ENCODE measurements around the gene PBX2.
"Not testable (repeated sequence)": the region's sequence is repeated elsewhere in the genome, so short reads cannot be mapped to it uniquely, and the experiment has no call there.

The PBX2 gene

GRCh38 chr6:32195652-32195901 lies 5.6 kb upstream of the PBX2 start:
- H3K4me2 ChIP-seq = peak overlapping the region in 7 of 11 experiments; percentile 96 to 100 (median 100); a peak in 10 of 22 replicates
- peak overlapping the region in 10 of 11 experiments; percentile 87 to 97 (median 92); a peak in 19 of 22 replicates for H3K9ac ChIP-seq
- H4K20me1 ChIP-seq = no peaks in the 10 kb centered on the region
- no peaks in the 10 kb centered on the region for H3K9me3 ChIP-seq (replicated peaks in 1 of 11)
- peaks cover 42 to 60% (median 55%) of the 10 kb centered on the region in 10 experiments for H3K4me1 ChIP-seq
- peak overlapping the region in 10 of 11 experiments; percentile 91 to 99 (median 97); a peak in 19 of 22 replicates for H3K27ac ChIP-seq
- no peaks in the 10 kb centered on the region for H3K27me3 ChIP-seq
- TF ChIP-seq Cebpa-rat (IDR thresholded peaks at IDR 0.05) = no peak
- H3K4me3 ChIP-seq = peak overlapping the region; percentile 69 to 87 (median 78); a peak in 19 of 20 replicates
- H3K36me3 ChIP-seq = 0 out of 22 replicates have a peak, but pooled peaks cover 0 to 3% (median 0%) of the 10 kb centered on the region in 11 experiments

- peak overlapping the region; percentile 63 to 97 (median 81) for H3K9ac ChIP-seq
- no peaks in the 10 kb centered on the region for H3K9me3 ChIP-seq (replicated peaks in 1 of 11)
- peak overlapping the region; percentile 42 to 99 (median 97); a peak in 20 of 22 replicates for H3K27ac ChIP-seq
- no peaks in the 10 kb centered on the region for H3K27me3 ChIP-seq
- H3K4me2 ChIP-seq = peak overlapping the region; percentile 95 to 100 (median 100)
- H4K20me1 ChIP-seq = no peaks in the 10 kb centered on the region
- H3K4me1 ChIP-seq = peaks cover 42 to 64% (median 55%) of the 10 kb centered on the region in 10 experiments
- peak overlapping the region; percentile 49 to 87 (median 59) for H3K4me3 ChIP-seq
- no peak for TF ChIP-seq Cebpa-rat (IDR thresholded peaks at IDR 0.05)
- H3K36me3 ChIP-seq = 0 out of 22 replicates have a peak, but pooled peaks cover 0 to 3% (median 0%) of the 10 kb centered on the region in 11 experiments
These were observed 5.0 kb upstream of the PBX2 start for GRCh38 chr6:32194825-32195651.

GRCh38 chr6:32194388-32194787 lies 4.4 kb upstream of the PBX2 start:
- Histone ChIP-seq H3K27me3 (no peaks in the 10 kb centered on the region), H3K36me3 (0 out of 22 replicates have a peak, but pooled peaks cover 0 to 3% (median 0%) of the 10 kb centered on the region in 11 experiments), H4K20me1 (no peaks in the 10 kb centered on the region), H3K4me3 (peak overlapping the region in 4 of 10 experiments; percentile 56 to 87 (median 78); a peak in 5 of 20 replicates), H3K4me2 (peak overlapping the region; percentile 95 to 100 (median 100)), H3K27ac (peak overlapping the region in 10 of 11 experiments; percentile 2 to 99 (median 97); a peak in 19 of 22 replicates), H3K9me3 (replicated peaks in 1 of 11) (no peaks in the 10 kb centered on the region), H3K9ac (peak overlapping the region in 9 of 11 experiments; percentile 2 to 97 (median 86); a peak in 12 of 22 replicates), H3K4me1 (peaks cover 42 to 64% (median 55%) of the 10 kb centered on the region in 10 experiments)
- no peak for TF ChIP-seq Cebpa-rat (IDR thresholded peaks at IDR 0.05)

GRCh38 chr6:32193096-32193495 lies 3.1 kb upstream of the PBX2 start:
- H3K27me3 ChIP-seq; H3K9me3 ChIP-seq (replicated peaks in 1 of 11); H3K36me3 ChIP-seq; H4K20me1 ChIP-seq: not testable (repeated sequence)
- H3K27ac ChIP-seq = peak overlapping the region; percentile 89 to 99 (median 97)
- H3K4me2 ChIP-seq = peak overlapping the region; percentile 95 to 100 (median 100)
- H3K4me1 ChIP-seq = peaks cover 51 to 76% (median 67%) of the 10 kb centered on the region in 10 experiments
- peak overlapping the region; percentile 77 to 91 (median 82) for H3K4me3 ChIP-seq
- H3K9ac ChIP-seq = peak overlapping the region; percentile 92 to 97 (median 94)

- peaks cover 51 to 80% (median 71%) of the 10 kb centered on the region in 10 experiments for H3K4me1 ChIP-seq
- TF ChIP-seq Cebpa-rat (IDR thresholded peaks at IDR 0.05) = no peak
- H3K4me3 ChIP-seq = peak within 1 kb of the TSS; percentile 77 to 91 (median 82)
- H3K9ac ChIP-seq = peak within 1 kb of the TSS; percentile 92 to 97 (median 94)
- H3K4me2 ChIP-seq = peak within 1 kb of the TSS; percentile 95 to 100 (median 100)
- peaks cover 0 to 8% (median 0%) of the 10 kb centered on the region in 11 experiments; a peak in 5 of 22 replicates for H4K20me1 ChIP-seq
- no peaks in the 10 kb centered on the region for H3K9me3 ChIP-seq (replicated peaks in 1 of 11)
- peaks cover 4 to 14% (median 9%) of the 10 kb centered on the region in 11 experiments for H3K36me3 ChIP-seq
- H3K27me3 ChIP-seq = no peaks in the 10 kb centered on the region
- H3K27ac ChIP-seq = peak within 1 kb of the TSS; percentile 89 to 99 (median 97)
These were observed 2.6 kb upstream of the PBX2 start, which contains the start of gene GPSM3 for GRCh38 chr6:32192608-32193039. Gene GPSM3 (minus strand): TSS chr6:32192643. CDS start chr6:32192513, 130 bp downstream.

GRCh38 chr6:32191696-32192607 lies 1.9 kb upstream of the PBX2 start:
- Histone ChIP-seq H3K4me2 (peak overlapping the region; percentile 95 to 100 (median 100)), H3K36me3 (peaks cover 11 to 21% (median 16%) of the 10 kb centered on the region in 11 experiments), H3K4me3 (peak overlapping the region; percentile 77 to 91 (median 82)), H4K20me1 (peaks cover 0 to 14% (median 3%) of the 10 kb centered on the region in 11 experiments; a peak in 8 of 22 replicates), H3K27me3 (no peaks in the 10 kb centered on the region), H3K4me1 (peaks cover 51 to 80% (median 72%) of the 10 kb centered on the region in 10 experiments), H3K9ac (peak overlapping the region; percentile 92 to 97 (median 94)), H3K27ac (peak overlapping the region; percentile 89 to 99 (median 97)), H3K9me3 (replicated peaks in 1 of 11) (no peaks in the 10 kb centered on the region)
- no peak for TF ChIP-seq Cebpa-rat (IDR thresholded peaks at IDR 0.05)

GRCh38 chr6:32190911-32191677 lies 1.1 kb upstream of the PBX2 start:
- H3K9me3 ChIP-seq (replicated peaks in 1 of 11) = no peaks in the 10 kb centered on the region
- no peaks in the 10 kb centered on the region for H3K27me3 ChIP-seq
- TF ChIP-seq Cebpa-rat (IDR thresholded peaks at IDR 0.05) = no peak
- H3K9ac ChIP-seq = peak overlapping the region; percentile 92 to 97 (median 94)
- H3K36me3 ChIP-seq = peaks cover 19 to 29% (median 24%) of the 10 kb centered on the region in 11 experiments
- peaks cover 0 to 19% (median 7%) of the 10 kb centered on the region in 11 experiments; a peak in 8 of 22 replicates for H4K20me1 ChIP-seq
- H3K4me1 ChIP-seq = peaks cover 52 to 81% (median 73%) of the 10 kb centered on the region in 10 experiments
- H3K4me3 ChIP-seq = peak overlapping the region; percentile 77 to 91 (median 82)
- peak overlapping the region; percentile 95 to 100 (median 100) for H3K4me2 ChIP-seq
- peak overlapping the region; percentile 89 to 99 (median 97) for H3K27ac ChIP-seq

- peaks cover 0 to 22% (median 7%) of the 10 kb centered on the region in 11 experiments; a peak in 8 of 22 replicates for H4K20me1 ChIP-seq
These were observed 304 bp downstream of the PBX2 start for GRCh38 chr6:32189742-32190053.

More at GRCh38 chr6:32189742-32190053, 304 bp downstream of the PBX2 start:
- Histone ChIP-seq H3K4me1 (peaks cover 53 to 77% (median 68%) of the 10 kb centered on the region in 10 experiments), H3K4me3 (peak overlapping the region; percentile 77 to 91 (median 82)), H3K27me3 (no peaks in the 10 kb centered on the region), H3K9ac (peak overlapping the region; percentile 92 to 97 (median 94)), H3K27ac (peak overlapping the region; percentile 88 to 99 (median 97)), H3K9me3 (replicated peaks in 1 of 11) (no peaks in the 10 kb centered on the region), H3K4me2 (peak overlapping the region; percentile 91 to 100 (median 98)), H3K36me3 (peaks cover 22 to 33% (median 28%) of the 10 kb centered on the region in 11 experiments)
- no peak for TF ChIP-seq Cebpa-rat (IDR thresholded peaks at IDR 0.05)
